GM21367 (cell line): Measurements from ENCODE around the gene TMEM62.

Experiments used
- ATAC-seq: cut with Tn5 transposase; IDR thresholded peaks from one replicate; pipeline ENCODE4 v1.9.1; 2021; ENCODE audit not compliant: unreplicated experiment

Gene TMEM62

GRCh38 chr15:43133430-43134156, at the start of gene TMEM62:
Gene TMEM62, plus strand, starts transcription at chr15:43133586. Its CDS starts 217 bp downstream, at chr15:43133803.
- peak; percentile 86 for ATAC-seq

GRCh38 chr15:43085921-43086320, 47.5 kb upstream of the TMEM62 start:
- ATAC-seq: no peak

- ATAC-seq: no peak
Measured at GRCh38 chr15:43086551-43086950, 46.8 kb upstream of the TMEM62 start.

GRCh38 chr15:43091859-43092258, 41.5 kb upstream of the TMEM62 start:
- no peak for ATAC-seq

GRCh38 chr15:43093026-43093425, 40.4 kb upstream of the TMEM62 start:
- ATAC-seq: no peak

GRCh38 chr15:43094416-43095030, 38.9 kb upstream of the TMEM62 start:
- no peak for ATAC-seq

GRCh38 chr15:43095243-43095642, 38.1 kb upstream of the TMEM62 start:
- ATAC-seq: no peak

- ATAC-seq: no peak
Measured at GRCh38 chr15:43095708-43096347, 37.6 kb upstream of the TMEM62 start.

- no peak for ATAC-seq
Measured at GRCh38 chr15:43096411-43096810, 37.0 kb upstream of the TMEM62 start.

GRCh38 chr15:43099105-43099845, 34.1 kb upstream of the TMEM62 start:
- ATAC-seq: no peak

- no peak for ATAC-seq
Measured at GRCh38 chr15:43100971-43101370, 32.4 kb upstream of the TMEM62 start.

GRCh38 chr15:43102187-43102586, 31.2 kb upstream of the TMEM62 start:
- ATAC-seq: no peak

GRCh38 chr15:43103907-43104306, 29.5 kb upstream of the TMEM62 start:
- no peak for ATAC-seq

GRCh38 chr15:43104426-43104825, 29.0 kb upstream of the TMEM62 start:
- ATAC-seq: no peak

GRCh38 chr15:43105077-43105736, 28.2 kb upstream of the TMEM62 start:
- no peak for ATAC-seq

- ATAC-seq: peak; percentile 67
Measured at GRCh38 chr15:43105778-43106485, 27.5 kb upstream of the TMEM62 start, which contains the start of gene UBR1. Gene UBR1, minus strand, starts transcription at chr15:43106038. Its CDS starts 16 bp downstream, at chr15:43106022.

GRCh38 chr15:43106486-43106829, 26.9 kb upstream of the TMEM62 start:
- ATAC-seq: no peak

- no peak for ATAC-seq
Measured at GRCh38 chr15:43107751-43108150, 25.6 kb upstream of the TMEM62 start.

GRCh38 chr15:43111354-43111753, 22.0 kb upstream of the TMEM62 start:
- no peak for ATAC-seq

GRCh38 chr15:43118286-43118685, 15.1 kb upstream of the TMEM62 start:
- ATAC-seq: no peak
